WI38 (cell line): ENCODE measurements around the gene PRLR.

Source experiments
- H3K4me3 ChIP-seq: 2 replicates; pipeline ENCODE4 v1.5.1; 2011; ENCODE audit warnings: low read depth, mild to moderate bottlenecking, control low read depth, low read length
- CTCF ChIP-seq: IDR thresholded peaks from 2 replicates; pipeline ENCODE4 v1.5.1; 2012; ENCODE audit warnings: low read depth, mild to moderate bottlenecking, control low read depth, low read length

PRLR gene

GRCh38 chr5:35218981-35219380, 11.3 kb downstream of the PRLR start:
- no peak for TF ChIP-seq CTCF
- no peak overlapping the region for H3K4me3 ChIP-seq

- H3K4me3 ChIP-seq: no peak overlapping the region
- no peak for TF ChIP-seq CTCF
These were observed 16.2 kb downstream of the PRLR start for GRCh38 chr5:35214051-35214450.

GRCh38 chr5:35213608-35214007, 16.7 kb downstream of the PRLR start:
- no peak for TF ChIP-seq CTCF
- H3K4me3 ChIP-seq: no peak overlapping the region

GRCh38 chr5:35212122-35212982, 17.9 kb downstream of the PRLR start:
- no peak for TF ChIP-seq CTCF
- H3K4me3 ChIP-seq: no peak overlapping the region

- H3K4me3 ChIP-seq: no peak overlapping the region
- TF ChIP-seq CTCF: no peak
These were observed 20.4 kb downstream of the PRLR start for GRCh38 chr5:35209862-35210261.

- no peak for TF ChIP-seq CTCF
- H3K4me3 ChIP-seq: no peak overlapping the region
These were observed 24.7 kb downstream of the PRLR start for GRCh38 chr5:35205606-35206005.

GRCh38 chr5:35205186-35205585, 25.1 kb downstream of the PRLR start:
- H3K4me3 ChIP-seq: no peak overlapping the region
- no peak for TF ChIP-seq CTCF
